K562 (cell line): ENCODE data around the gene GTF3C4. TPM values are rescaled to one million over a fixed set of nuclear protein-coding genes. Genes with fewer than 3 reads are reported as not detected.

ENCODE experiments used
- ATAC-seq: fragments of 200-7000 bp; cut with Tn5 transposase; 3 replicates; pipeline ENCODE4 v1.9.1; 2020; ENCODE audit warnings: moderate library complexity
- BruUV-seq: library from RNA; stranded (reverse); fragments of 400-500 nt; replicated peaks from 2 replicates; lab custom pipeline; 2021; lab: Mats Ljungman, UMichigan
- CTCF ChIA-PET: fragments of 300-600 bp; formaldehyde crosslinking; extraction: SDS; loops from one replicate; lab custom pipeline; 2021; ENCODE audit warnings: low intra/inter-chr PET ratio; lab: Yijun Ruan, JAX
- POLR2A ChIA-PET: fragments of 300-600, 350-650 bp; sonication (Branson Sonifier 250); formaldehyde crosslinking; extraction: SDS; loops from one replicate; lab custom pipeline; 2021; ENCODE audit warnings: antibody characterized with exemption, inconsistent platforms; lab: Yijun Ruan, JAX
- DNase-seq, 4 experiments: peaks; one replicate each; pipeline versions ENCODE4 v3.0.0 to v3.0.0-alpha.2; 2011 to 2018; ENCODE audit warnings: low spot score in 3 of 4, mixed read lengths in 3 of 4; ENCODE audit errors: extremely low read depth in 1 of 4
- FAIRE-seq: peaks from 2 replicates; lab custom pipeline; 2011; peaks lifted over from hg19 to GRCh38; lab: Jason Lieb, UNC
- H2AFZ ChIP-seq: 2 replicates; pipeline ENCODE4 v1.6.0; 2011; ENCODE audit warnings: low read depth, low read length, control low read depth, inconsistent platforms
- H3K27ac ChIP-seq: fragments of 200-600 bp; 3 replicates; pipeline ENCODE4 v1.8.0; 2011; ENCODE audit warnings: low read depth, mild to moderate bottlenecking, control low read depth, inconsistent platforms, low read length, moderate library complexity, mixed read lengths; ENCODE audit errors: extremely low read depth
- H3K27me3 ChIP-seq, 2 experiments: fragments of 300-600 bp in 1 of 2; 2 replicates in 1 of 2; 3 replicates in 1 of 2; pipeline versions ENCODE4 v1.6.0 to v1.8.0; 2011; ENCODE audit warnings: inconsistent platforms in 2 of 2, low read length in 2 of 2, mild to moderate bottlenecking in 1 of 2, mixed read lengths in 1 of 2, moderate library complexity in 1 of 2; ENCODE audit not compliant: control insufficient read depth in 2 of 2, insufficient read depth in 2 of 2
- H3K36me3 ChIP-seq: fragments of 300-600 bp; 3 replicates; pipeline ENCODE4 v1.8.0; 2011; ENCODE audit warnings: mild to moderate bottlenecking, low read length, inconsistent platforms; ENCODE audit not compliant: control insufficient read depth, insufficient read depth
- H3K4me1 ChIP-seq, 2 experiments: fragments of 200-600 bp in 1 of 2; replicated peaks in 1 of 2; 2 replicates in 1 of 2; 3 replicates in 1 of 2; pipeline versions ENCODE4 v1.5.1 to v1.8.0; 2011; ENCODE audit warnings: inconsistent platforms in 2 of 2, low read length in 2 of 2, mild to moderate bottlenecking in 1 of 2, mixed read lengths in 1 of 2, moderate library complexity in 1 of 2; ENCODE audit not compliant: control insufficient read depth in 2 of 2, insufficient read depth in 2 of 2
- H3K4me2 ChIP-seq: 2 replicates; pipeline ENCODE4 v1.6.1; 2011; ENCODE audit warnings: low read length, control low read depth, inconsistent platforms, mixed read lengths; ENCODE audit not compliant: insufficient read depth
- H3K4me3 ChIP-seq: fragments of 200-600 bp; sonication (generic), shearing (Covaris generic); 2 replicates; pipeline ENCODE4 v1.5.1; 2016; ENCODE audit warnings: control low read depth, inconsistent platforms
- H3K79me2 ChIP-seq: fragments of 200-600 bp; 3 replicates; pipeline ENCODE4 v1.8.0; 2011; ENCODE audit warnings: low read length, inconsistent platforms; ENCODE audit not compliant: control insufficient read depth, insufficient read depth
- H3K9ac ChIP-seq, 2 experiments: 2 replicates each; pipeline versions ENCODE4 v1.6.0 to v1.6.1; 2011; ENCODE audit warnings: low read depth in 2 of 2, low read length in 2 of 2, control low read depth in 1 of 2, inconsistent platforms in 1 of 2, mild to moderate bottlenecking in 1 of 2, mixed read lengths in 1 of 2; ENCODE audit not compliant: insufficient read depth in 1 of 2
- H3K9me1 ChIP-seq: one replicate; pipeline ENCODE4 v1.6.0; 2011; ENCODE audit warnings: inconsistent platforms, mild to moderate bottlenecking, low read length, moderate library complexity; ENCODE audit not compliant: control insufficient read depth, insufficient read depth
- H3K9me3 ChIP-seq: replicated peaks from 2 replicates; pipeline ENCODE4 v1.5.1; 2011; ENCODE audit warnings: low read depth, low read length, inconsistent platforms; ENCODE audit not compliant: control insufficient read depth, insufficient read depth
- H4K20me1 ChIP-seq: replicated peaks from 2 replicates; pipeline ENCODE4 v1.6.1; 2011; ENCODE audit warnings: low read length, inconsistent platforms, mixed read lengths; ENCODE audit not compliant: control insufficient read depth, insufficient read depth
- BRD9 ChIP-seq: fragments of 450-650 bp; IDR thresholded peaks from 2 replicates; pipeline ENCODE4 v1.6.1; 2018; ENCODE audit warnings: low read depth; ENCODE audit not compliant: partially characterized antibody
- C11orf30 ChIP-seq: fragments of 450-650 bp; IDR thresholded peaks from 2 replicates; pipeline ENCODE4 v1.6.1; 2016; ENCODE audit warnings: low read depth, mild to moderate bottlenecking
- ELF4 ChIP-seq: fragments of 450-650 bp; formaldehyde crosslinking; IDR thresholded peaks from 2 replicates; pipeline ENCODE4 v1.4.0; 2022; ENCODE audit warnings: missing genetic modification characterization
- FIP1L1 ChIP-seq: fragments of 200-400 bp; formaldehyde crosslinking; IDR thresholded peaks from 2 replicates; pipeline ENCODE4 v1.6.1; 2018; ENCODE audit warnings: mild to moderate bottlenecking, low read depth, low read length; ENCODE audit not compliant: poor library complexity, severe bottlenecking
- GTF2E2 ChIP-seq: fragments of 200-800 bp; sonication (Bioruptor generic); IDR thresholded peaks from 2 replicates; pipeline ENCODE4 v1.6.1; 2016; ENCODE audit warnings: missing genetic modification characterization, missing compliant biosample characterization
- NR2C2 ChIP-seq, 2 experiments: fragments of 200-800 bp in 1 of 2; sonication (Bioruptor generic) in 1 of 2; sonication (generic) in 1 of 2; formaldehyde crosslinking in 1 of 2; IDR thresholded peaks; 2 replicates each; pipeline versions ENCODE4 v1.6.1 to v1.8.0; 2016 to 2022; ENCODE audit warnings: mild to moderate bottlenecking in 1 of 2, missing compliant biosample characterization in 1 of 2, missing genetic modification characterization in 1 of 2, missing genetic modification reagents in 1 of 2
- SAP30 ChIP-seq: fragments of 200-600 bp; sonication (generic); IDR thresholded peaks from 2 replicates; pipeline ENCODE4 v1.6.1; 2012; ENCODE audit warnings: borderline replicate concordance, low read depth, mild to moderate bottlenecking, moderate library complexity, low read length, control low read depth, inconsistent platforms; ENCODE audit not compliant: insufficient read depth, poor library complexity, severe bottlenecking
- ZC3H4 ChIP-seq: sonication (generic); formaldehyde crosslinking; IDR thresholded peaks from 2 replicates; pipeline ENCODE4 v1.9.0; 2021; ENCODE audit warnings: missing genetic modification reagents, borderline replicate concordance
- ZNF140 ChIP-seq: fragments of 250-450 bp; sonication (Bioruptor Pico); IDR thresholded peaks from 2 replicates; pipeline ENCODE4 v1.8.0; 2021; ENCODE audit warnings: moderate library complexity, mild to moderate bottlenecking, inconsistent platforms
- ZNF347 ChIP-seq: fragments of 450-650 bp; formaldehyde crosslinking; IDR thresholded peaks from 2 replicates; pipeline ENCODE4 v1.4.0; 2020; ENCODE audit warnings: low read depth, mild to moderate bottlenecking, moderate library complexity
- WGBS: fragments of 100-300 bp; shearing (Covaris generic); methylation state at CpG from one replicate; pipeline ENCODE4 v1.1.6; 2016; ENCODE audit warnings: low coverage, mixed read lengths; ENCODE audit not compliant: insufficient coverage; ENCODE audit errors: missing lambda C conversion rate; 5-methylcytosine and 5-hydroxymethylcytosine counted together
- in situ Hi-C: fragments of 300-500 bp; cut with MboI; formaldehyde crosslinking; loops from 4 replicates; pipeline ENCODE4 v1.15.0; 2018; ENCODE audit warnings: inconsistent platforms, mixed read lengths
- intact Hi-C: fragments of 100-400 bp; cut with micrococcal nuclease; formaldehyde crosslinking; loops from 2 replicates; pipeline ENCODE4 v1.14.2; 2022
- polyA plus RNA-seq, 8 experiments: library from polyadenylated mRNA; depleted of rRNA in 4 of 8; stranded (reverse) in 5 of 8; unstranded in 3 of 8; fragments of >200 nt; fragmentation: Nextera tagmentation in 2 of 8; fragmentation: Illumina TruSeq in 1 of 8; extraction: Ambion mirVana in 2 of 8; extraction: Trizol in 1 of 8; gene quantifications; 2 replicates each; pipeline versions ENCODE4 v1.2.1 to v1.2.3, GENCODE V29; 2011 to 2014; ENCODE audit warnings: inconsistent platforms in 1 of 8, missing spikeins in 1 of 8
- total RNA-seq, 7 experiments: library from RNA; depleted of rRNA in 6 of 7; stranded (reverse); fragments of >200 nt in 6 of 7; fragmentation: Illumina TruSeq in 2 of 7; extraction: Trizol in 2 of 7; gene quantifications; 2 replicates each; pipeline versions ENCODE4 v1.2.1 to v1.2.3, GENCODE V29; 2011 to 2021; ENCODE audit warnings: low replicate concordance in 1 of 7
- TF ChIP-seq, protein P1 (sequence below): fragments of 200-400 bp; formaldehyde crosslinking; IDR thresholded peaks from 2 replicates; pipeline ENCODE4 v1.6.1; 2017; ENCODE audit warnings: mild to moderate bottlenecking, low read depth, low read length, moderate library complexity
- TF ChIP-seq, protein P2 (sequence below), 2 experiments: fragments of 450-650 bp; IDR thresholded peaks; 2 replicates each; pipeline ENCODE4 v1.6.1; 2016; ENCODE audit warnings: mild to moderate bottlenecking in 2 of 2, borderline replicate concordance in 1 of 2, low read depth in 1 of 2, moderate library complexity in 1 of 2

The GTF3C4 gene
- total and polyA plus RNA-seq, 9 of the 15 experiments (the other 6 are each of a cell fraction or from before 2014, with no cell fraction given): 3.9 to 20.0 (median 12.2) TPM

DNA sequence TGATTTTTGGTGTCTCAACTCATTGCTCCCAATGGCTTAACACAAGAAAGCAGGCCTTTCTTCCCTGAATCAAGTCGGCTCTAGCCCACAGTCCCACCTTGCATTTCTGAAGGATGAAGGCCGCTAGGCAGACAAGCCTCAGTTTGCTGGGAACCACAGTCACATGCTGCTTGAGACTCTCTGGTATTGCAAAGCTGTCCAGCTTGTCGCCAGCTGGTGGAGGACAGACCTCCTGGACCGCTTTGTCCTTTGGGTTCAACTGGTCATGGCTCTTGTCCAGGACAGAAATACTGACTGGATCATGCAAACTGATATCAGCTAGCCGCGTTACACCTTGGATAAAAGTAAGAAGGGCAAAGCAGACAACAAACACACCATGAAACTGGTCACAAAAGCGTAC lies 23.5 kb upstream of the GTF3C4 start:
- FAIRE-seq (no peak), DNase-seq (no peak), ATAC-seq (no peak)
- ChIA-PET CTCF (no interaction called here), POLR2A (no interaction called here)
- H3K4me1 ChIP-seq: no peaks in the 10 kb centered on the region
- H3K9ac ChIP-seq: no peak overlapping the region
- WGBS: 98% methylated on average over 6 of the region's 7 CpGs
- BruUV-seq: no TSS peak
- H2AFZ ChIP-seq: no peak overlapping the region
- no peaks in the 10 kb centered on the region for H3K79me2 ChIP-seq
- H3K9me3 ChIP-seq: no peaks in the 10 kb centered on the region
- in situ Hi-C loops (no loop called here), intact Hi-C loops (no loop called here)
- peaks cover 96% of the 10 kb centered on the region for H3K36me3 ChIP-seq
- H3K9me1 ChIP-seq: no peaks in the 10 kb centered on the region
- H3K27ac ChIP-seq: no peak overlapping the region
- H3K4me2 ChIP-seq: no peak overlapping the region
- no peaks in the 10 kb centered on the region for H3K27me3 ChIP-seq
- no peak overlapping the region for H3K4me3 ChIP-seq
- H4K20me1 ChIP-seq: no peaks in the 10 kb centered on the region
- TF ChIP-seq C11orf30: no peak
- TF ChIP-seq ZNF140 (CRISPR knock-in tag): no peak
- TF ChIP-seq, protein P1, sequence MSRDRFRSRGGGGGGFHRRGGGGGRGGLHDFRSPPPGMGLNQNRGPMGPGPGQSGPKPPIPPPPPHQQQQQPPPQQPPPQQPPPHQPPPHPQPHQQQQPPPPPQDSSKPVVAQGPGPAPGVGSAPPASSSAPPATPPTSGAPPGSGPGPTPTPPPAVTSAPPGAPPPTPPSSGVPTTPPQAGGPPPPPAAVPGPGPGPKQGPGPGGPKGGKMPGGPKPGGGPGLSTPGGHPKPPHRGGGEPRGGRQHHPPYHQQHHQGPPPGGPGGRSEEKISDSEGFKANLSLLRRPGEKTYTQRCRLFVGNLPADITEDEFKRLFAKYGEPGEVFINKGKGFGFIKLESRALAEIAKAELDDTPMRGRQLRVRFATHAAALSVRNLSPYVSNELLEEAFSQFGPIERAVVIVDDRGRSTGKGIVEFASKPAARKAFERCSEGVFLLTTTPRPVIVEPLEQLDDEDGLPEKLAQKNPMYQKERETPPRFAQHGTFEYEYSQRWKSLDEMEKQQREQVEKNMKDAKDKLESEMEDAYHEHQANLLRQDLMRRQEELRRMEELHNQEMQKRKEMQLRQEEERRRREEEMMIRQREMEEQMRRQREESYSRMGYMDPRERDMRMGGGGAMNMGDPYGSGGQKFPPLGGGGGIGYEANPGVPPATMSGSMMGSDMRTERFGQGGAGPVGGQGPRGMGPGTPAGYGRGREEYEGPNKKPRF: no peak
- no peak for TF ChIP-seq NR2C2 (CRISPR knock-in tag; IDR thresholded peaks at IDR 0.05)
- TF ChIP-seq NR2C2 (tag; IDR thresholded peaks at IDR 0.05): no peak
- TF ChIP-seq GTF2E2: no peak
- TF ChIP-seq, protein P2, sequence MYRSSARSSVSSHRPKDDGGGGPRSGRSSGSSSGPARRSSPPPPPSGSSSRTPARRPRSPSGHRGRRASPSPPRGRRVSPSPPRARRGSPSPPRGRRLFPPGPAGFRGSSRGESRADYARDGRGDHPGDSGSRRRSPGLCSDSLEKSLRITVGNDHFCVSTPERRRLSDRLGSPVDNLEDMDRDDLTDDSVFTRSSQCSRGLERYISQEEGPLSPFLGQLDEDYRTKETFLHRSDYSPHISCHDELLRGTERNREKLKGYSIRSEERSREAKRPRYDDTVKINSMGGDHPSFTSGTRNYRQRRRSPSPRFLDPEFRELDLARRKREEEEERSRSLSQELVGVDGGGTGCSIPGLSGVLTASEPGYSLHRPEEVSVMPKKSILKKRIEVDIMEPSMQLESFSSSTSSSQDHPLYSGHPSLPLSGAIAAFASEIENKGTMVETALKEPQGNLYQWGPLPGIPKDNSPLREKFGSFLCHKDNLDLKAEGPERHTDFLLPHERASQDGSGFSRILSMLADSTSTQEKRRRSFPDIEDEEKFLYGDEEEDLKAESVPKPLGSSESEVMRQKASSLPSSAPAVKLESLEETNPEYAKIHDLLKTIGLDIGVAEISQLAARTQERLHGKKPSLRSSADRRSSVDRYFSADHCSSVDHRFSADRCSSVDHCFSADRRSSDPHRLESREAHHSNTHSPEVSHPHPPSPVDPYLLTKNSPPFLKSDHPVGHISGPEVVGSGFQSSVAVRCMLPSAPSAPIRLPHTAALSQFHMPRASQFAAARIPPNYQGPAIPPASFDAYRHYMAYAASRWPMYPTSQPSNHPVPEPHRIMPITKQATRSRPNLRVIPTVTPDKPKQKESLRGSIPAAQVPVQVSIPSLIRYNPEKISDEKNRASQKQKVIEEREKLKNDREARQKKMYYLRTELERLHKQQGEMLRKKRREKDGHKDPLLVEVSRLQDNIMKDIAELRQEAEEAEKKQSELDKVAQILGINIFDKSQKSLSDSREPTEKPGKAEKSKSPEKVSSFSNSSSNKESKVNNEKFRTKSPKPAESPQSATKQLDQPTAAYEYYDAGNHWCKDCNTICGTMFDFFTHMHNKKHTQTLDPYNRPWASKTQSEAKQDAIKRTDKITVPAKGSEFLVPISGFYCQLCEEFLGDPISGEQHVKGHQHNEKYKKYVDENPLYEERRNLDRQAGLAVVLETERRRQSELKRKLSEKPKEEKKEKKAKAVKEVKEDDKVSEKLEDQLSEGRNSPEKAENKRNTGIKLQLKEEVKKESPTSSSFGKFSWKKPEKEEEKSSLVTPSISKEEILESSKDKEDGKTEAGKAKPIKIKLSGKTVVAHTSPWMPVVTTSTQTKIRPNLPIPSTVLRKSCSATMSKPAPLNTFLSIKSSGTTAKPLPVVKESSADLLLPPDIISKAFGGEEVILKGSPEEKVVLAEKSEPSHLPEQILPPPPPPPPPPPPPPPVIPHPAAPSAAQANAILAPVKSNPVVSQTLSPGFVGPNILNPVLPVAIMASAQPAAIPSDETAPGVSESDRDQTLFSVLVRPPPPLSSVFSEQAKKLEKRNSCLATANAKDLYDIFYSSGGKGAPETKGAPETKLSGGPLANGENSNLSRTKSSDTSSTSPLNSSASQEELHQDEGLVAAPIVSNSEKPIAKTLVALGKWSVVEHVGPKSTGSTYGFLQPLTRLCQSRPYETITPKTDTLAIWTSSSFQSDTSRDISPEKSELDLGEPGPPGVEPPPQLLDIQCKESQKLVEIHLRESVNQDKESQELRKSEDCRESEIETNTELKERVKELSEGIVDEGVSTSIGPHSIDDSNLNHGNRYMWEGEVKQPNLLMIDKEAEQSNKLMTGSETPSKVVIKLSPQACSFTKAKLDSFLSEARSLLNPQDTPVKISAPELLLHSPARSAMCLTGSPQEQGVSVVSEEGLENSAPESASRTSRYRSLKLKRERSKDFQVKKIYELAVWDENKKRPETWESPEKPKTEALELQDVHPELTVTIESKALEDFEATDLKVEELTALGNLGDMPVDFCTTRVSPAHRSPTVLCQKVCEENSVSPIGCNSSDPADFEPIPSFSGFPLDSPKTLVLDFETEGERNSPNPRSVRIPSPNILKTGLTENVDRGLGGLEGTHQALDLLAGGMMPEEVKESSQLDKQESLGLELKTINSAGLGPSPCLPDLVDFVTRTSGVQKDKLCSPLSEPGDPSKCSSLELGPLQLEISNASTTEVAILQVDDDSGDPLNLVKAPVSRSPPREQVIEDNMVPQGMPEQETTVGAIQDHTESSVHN (IDR thresholded peaks at IDR 0.05; ENCODE audit: borderline replicate concordance in 1 of 2, low read depth in 1 of 2): no peak
- no peak for TF ChIP-seq SAP30
- no peak for TF ChIP-seq BRD9
- TF ChIP-seq ZNF347 (CRISPR knock-in tag): no peak
- TF ChIP-seq ZC3H4 (CRISPR knock-in tag): no peak
- TF ChIP-seq ELF4 (CRISPR knock-in tag): no peak
- no peak for TF ChIP-seq FIP1L1
